Naive B cell (primary cell): ENCODE measurements around the gene EDIL3. TPM values are rescaled to one million over a fixed set of nuclear protein-coding genes. Genes with fewer than 3 reads are reported as not detected.
A peak's percentile ranks its signal among the peaks of the same experiment; 100 is the strongest.

Experiments used
- ATAC-seq, 2 donors: fragments of 150-1000 bp; cut with Tn5 transposase; 2 replicates each; pipeline ENCODE4 v1.10.0; 2021; ENCODE audit warnings: low read depth in 2 of 2, mild to moderate bottlenecking in 2 of 2, moderate library complexity in 2 of 2
- DNase-seq: peaks from one replicate; pipeline ENCODE4 v3.0.0; 2022
- H3K27ac Mint-ChIP-seq, 6 donors: one replicate each; pipeline ENCODE4 v1.8.0; 2020 to 2022; ENCODE audit warnings: mild to moderate bottlenecking in 6 of 6, mixed read lengths in 6 of 6, moderate library complexity in 5 of 6, inconsistent platforms in 2 of 6
- H3K27me3 Mint-ChIP-seq, 3 donors: one replicate each; pipeline ENCODE4 v1.8.0; 2021 to 2022; ENCODE audit warnings: mixed read lengths in 3 of 3, mild to moderate bottlenecking in 1 of 3
- H3K36me3 Mint-ChIP-seq, 2 donors: one replicate each; pipeline ENCODE4 v1.8.0; 2020 to 2022; ENCODE audit warnings: mixed read lengths in 2 of 2, inconsistent platforms in 1 of 2, mild to moderate bottlenecking in 1 of 2
- H3K4me1 Mint-ChIP-seq, 3 donors: one replicate each; pipeline ENCODE4 v1.8.0; 2020 to 2022; ENCODE audit warnings: mixed read lengths in 3 of 3, inconsistent platforms in 1 of 3, mild to moderate bottlenecking in 1 of 3, moderate library complexity in 1 of 3
- H3K4me3 Mint-ChIP-seq, 8 donors: one replicate each; pipeline ENCODE4 v1.8.0; 2020 to 2022; ENCODE audit warnings: mild to moderate bottlenecking in 8 of 8, mixed read lengths in 8 of 8, moderate library complexity in 8 of 8, inconsistent platforms in 2 of 8
- H3K9me3 Mint-ChIP-seq, 7 donors: one replicate each; pipeline ENCODE4 v1.8.0; 2020 to 2022; ENCODE audit warnings: mixed read lengths in 7 of 7, mild to moderate bottlenecking in 5 of 7, inconsistent platforms in 2 of 7, moderate library complexity in 1 of 7
- polyA plus RNA-seq, 6 donors: library from polyadenylated mRNA; unstranded; fragments of 300-500 nt; fragmentation: Illumina TruSeq; gene quantifications; one replicate each; pipeline ENCODE4 v1.2.3, GENCODE V29; 2021; ENCODE audit warnings: low read depth in 6 of 6

EDIL3 gene
- polyA plus RNA-seq, 6 donors from 2014 or later, result not detected

DNA sequence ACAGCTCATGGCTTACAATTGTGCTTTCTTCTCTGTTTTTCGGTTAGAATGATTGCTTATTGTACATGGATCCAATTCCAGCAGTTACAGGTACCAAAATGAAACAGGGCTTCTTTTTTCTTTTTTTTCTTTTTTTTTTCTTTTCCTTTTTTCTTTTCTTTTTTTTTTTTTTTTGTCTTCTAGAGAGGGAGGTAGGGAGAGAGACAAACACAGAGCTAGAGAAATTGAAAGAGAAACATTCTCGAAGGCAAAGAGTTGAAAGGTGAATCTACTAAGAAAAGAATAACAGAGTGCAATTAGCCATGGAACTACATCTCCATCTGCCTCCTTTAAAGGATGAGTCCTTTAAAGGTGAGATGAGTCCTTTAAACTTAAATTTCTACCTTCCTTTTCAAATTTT, 1.0 kb upstream of the EDIL3 start:
- Mint-ChIP-seq H3K4me3 (peak overlapping the region in 1 of 8 donors; percentile 22), H3K27ac (peak overlapping the region in 1 of 6 donors; percentile 17), H3K4me1 (peaks cover 6 to 19% (median 10%) of the 10 kb centered on the region in 3 donors), H3K36me3 (peaks cover 4 to 10% of the 10 kb centered on the region in 2 donors), H3K27me3 (peaks cover 32 to 52% (median 51%) of the 10 kb centered on the region in 3 donors), H3K9me3 (peaks cover 0 to 4% (median 0%) of the 10 kb centered on the region in 7 donors)
- ATAC-seq, result no peak
- no peak for DNase-seq

DNA sequence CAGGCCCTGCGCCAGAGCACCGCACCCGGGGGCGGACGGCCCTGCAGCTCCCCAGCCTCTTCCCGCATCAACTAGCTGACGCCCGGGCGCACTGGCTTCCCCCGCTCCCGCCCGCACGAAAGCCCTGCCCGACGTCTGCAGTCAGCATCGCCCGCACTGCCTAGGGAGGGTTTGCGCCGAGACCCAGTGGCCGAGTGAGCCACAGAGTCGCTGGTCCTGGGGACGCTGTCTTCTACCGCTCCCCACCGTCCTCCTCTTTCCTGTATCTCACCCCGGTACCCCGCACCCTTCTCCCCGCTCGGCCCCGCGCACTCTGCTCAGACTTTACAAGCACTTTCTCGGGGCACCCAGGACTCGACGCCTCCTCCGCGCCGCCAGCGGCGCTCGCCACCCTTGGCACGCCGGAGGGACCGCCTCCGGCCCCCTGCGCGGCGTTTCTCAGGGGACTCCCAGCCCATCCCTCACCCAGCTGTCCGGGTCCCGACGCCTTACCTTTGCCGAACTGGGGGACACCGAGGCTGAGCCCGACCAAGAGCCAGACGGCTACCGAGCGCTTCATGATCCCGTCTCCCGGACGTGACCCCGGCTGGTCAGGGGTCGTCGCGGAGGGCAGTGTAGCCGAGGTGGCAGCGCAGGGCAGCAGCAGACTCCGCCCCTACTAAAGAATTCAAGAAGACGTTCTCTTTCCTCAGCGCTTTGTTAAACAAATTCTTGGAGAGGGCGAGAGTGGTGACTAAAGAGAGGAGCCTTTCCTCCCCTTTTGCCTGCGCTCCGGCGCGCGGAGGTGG, 670 bp downstream of the EDIL3 start:
- no peak for DNase-seq
- no peak overlapping the region for H3K4me3 Mint-ChIP-seq
- H3K36me3 Mint-ChIP-seq, result peaks cover 4 to 10% of the 10 kb centered on the region in 2 donors
- no peak overlapping the region for H3K27ac Mint-ChIP-seq
- peaks cover 6 to 19% (median 10%) of the 10 kb centered on the region in 3 donors for H3K4me1 Mint-ChIP-seq
- peaks cover 0 to 4% (median 0%) of the 10 kb centered on the region in 7 donors for H3K9me3 Mint-ChIP-seq
- H3K27me3 Mint-ChIP-seq, result peaks cover 32 to 52% (median 51%) of the 10 kb centered on the region in 3 donors
- no peak for ATAC-seq

DNA sequence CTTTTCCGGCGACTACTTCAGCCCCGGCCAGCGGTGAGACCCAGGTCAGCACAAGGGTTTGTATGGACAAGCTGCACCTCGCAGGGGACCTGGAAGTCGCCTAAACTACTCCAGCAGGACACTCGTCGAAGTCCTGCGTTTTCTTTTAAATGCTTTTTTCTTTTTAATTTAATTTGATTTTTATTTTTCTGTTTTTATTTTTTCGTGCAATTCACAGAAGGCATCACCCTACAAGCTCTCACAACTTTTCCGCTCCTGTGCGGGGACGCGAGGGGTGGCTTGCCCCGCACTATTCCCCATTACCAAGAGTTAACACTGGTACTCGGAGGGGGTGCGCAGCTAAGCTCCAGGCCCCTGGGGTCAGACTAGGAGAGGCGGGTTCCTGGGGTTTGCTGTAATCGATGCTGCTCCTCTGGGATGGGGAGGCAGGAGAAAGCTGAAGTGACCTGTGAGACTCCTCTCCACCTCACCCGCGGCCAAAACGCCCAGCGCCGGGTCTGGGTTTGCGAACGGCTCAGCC, 1.3 kb downstream of the EDIL3 start:
- ATAC-seq (no peak), DNase-seq (no peak)
- Mint-ChIP-seq H3K27ac (no peak overlapping the region), H3K4me3 (no peak overlapping the region), H3K27me3 (peaks cover 32 to 52% (median 51%) of the 10 kb centered on the region in 3 donors), H3K36me3 (peaks cover 4 to 10% of the 10 kb centered on the region in 2 donors), H3K4me1 (peaks cover 6 to 19% (median 10%) of the 10 kb centered on the region in 3 donors), H3K9me3 (peaks cover 0 to 4% (median 0%) of the 10 kb centered on the region in 7 donors)

DNA sequence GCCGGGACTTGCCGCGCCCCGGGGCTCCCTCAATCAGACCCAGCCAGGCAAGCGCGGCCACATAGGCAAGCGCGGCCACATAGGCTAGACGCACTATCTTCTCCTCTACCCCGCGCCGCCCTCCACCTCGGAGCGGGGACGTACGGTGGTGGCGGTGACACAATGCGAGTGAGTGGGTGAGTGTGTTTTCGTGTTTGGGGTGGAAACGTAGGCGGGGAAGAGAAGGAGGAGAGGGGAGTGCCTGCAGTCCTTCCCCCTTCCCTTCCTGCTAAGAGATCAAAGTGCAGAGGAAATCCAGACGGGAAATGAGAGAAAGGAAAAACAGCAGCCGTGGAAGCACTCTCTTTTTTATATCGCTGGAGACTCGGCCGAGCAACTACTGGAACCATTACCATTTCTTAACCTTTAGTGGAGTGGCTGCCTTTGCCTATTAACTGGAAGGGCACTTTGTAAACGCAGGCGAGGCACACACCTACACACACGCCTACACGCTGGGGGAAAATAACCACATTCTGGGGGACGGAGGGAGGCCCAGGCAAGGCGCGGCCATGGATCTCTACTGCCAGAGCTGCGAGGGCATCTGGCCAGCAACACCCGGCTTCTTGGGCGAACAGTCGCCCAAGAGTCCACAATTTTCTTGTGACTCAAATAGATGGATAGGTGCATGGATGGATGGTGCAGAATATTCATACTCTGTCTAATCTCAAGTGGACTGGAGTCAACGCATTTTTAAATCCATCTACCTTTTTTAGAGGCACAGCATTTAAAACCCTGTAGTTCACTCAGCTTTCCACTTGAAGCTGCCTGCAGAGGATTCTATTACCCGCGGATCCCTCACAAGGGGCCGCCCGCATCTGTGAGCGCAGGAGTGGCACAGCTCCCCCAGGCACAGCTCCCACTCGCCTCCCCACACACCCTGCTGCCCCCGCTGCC, 2.1 kb downstream of the EDIL3 start:
- peaks cover 0 to 4% (median 0%) of the 10 kb centered on the region in 7 donors for H3K9me3 Mint-ChIP-seq
- H3K4me1 Mint-ChIP-seq, result peaks cover 6 to 19% (median 10%) of the 10 kb centered on the region in 3 donors
- no peak overlapping the region for H3K27ac Mint-ChIP-seq
- DNase-seq (no peak), ATAC-seq (no peak)
- H3K36me3 Mint-ChIP-seq, result peaks cover 4 to 10% of the 10 kb centered on the region in 2 donors
- peaks cover 32 to 52% (median 51%) of the 10 kb centered on the region in 3 donors for H3K27me3 Mint-ChIP-seq
- no peak overlapping the region for H3K4me3 Mint-ChIP-seq

DNA sequence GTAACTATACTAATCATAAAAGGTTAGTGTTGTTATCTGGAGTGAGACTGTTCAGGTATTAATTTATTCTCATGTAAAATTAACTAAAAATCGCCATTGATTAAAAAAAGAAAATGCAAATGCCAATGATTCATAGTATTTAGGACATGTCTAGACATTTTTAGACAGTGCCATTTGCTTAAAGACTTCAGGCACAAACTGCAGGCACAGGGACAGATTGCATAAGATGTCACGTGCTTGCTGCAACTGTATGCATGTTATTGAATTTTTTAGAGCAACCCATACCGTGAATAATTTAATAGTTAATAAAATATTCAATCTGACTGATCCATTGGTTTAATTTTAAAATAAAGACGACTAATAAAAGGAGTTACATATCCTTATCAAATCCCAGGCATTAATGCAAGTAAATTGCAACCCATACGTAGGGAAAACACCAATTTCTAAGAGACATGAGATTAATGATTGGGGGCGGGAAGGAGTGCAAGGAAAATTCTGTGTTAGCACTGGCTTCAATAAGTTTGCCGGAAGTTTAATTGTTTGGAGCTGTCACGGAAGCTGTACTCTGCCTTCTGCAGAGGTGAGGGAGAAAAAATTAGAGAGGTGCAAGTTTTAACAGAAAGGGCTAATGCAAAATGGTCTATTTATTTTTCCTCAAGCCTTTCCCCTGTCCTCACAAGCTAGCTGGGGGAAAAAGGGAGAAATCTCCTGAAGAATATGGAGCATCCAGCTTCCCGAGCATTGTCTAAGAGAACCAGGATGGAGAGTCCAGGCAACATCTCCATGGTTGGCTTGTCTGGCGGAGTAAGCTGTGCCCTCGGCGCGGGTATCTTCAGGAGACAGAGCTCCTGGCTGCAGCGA, 2.9 kb downstream of the EDIL3 start:
- Mint-ChIP-seq H3K27me3 (peaks cover 28 to 52% (median 47%) of the 10 kb centered on the region in 3 donors), H3K27ac (no peak overlapping the region), H3K36me3 (peaks cover 4 to 10% of the 10 kb centered on the region in 2 donors), H3K4me1 (peaks cover 6 to 19% (median 10%) of the 10 kb centered on the region in 3 donors), H3K9me3 (peaks cover 0 to 4% (median 0%) of the 10 kb centered on the region in 7 donors), H3K4me3 (no peak overlapping the region)
- DNase-seq, result no peak
- no peak for ATAC-seq

DNA sequence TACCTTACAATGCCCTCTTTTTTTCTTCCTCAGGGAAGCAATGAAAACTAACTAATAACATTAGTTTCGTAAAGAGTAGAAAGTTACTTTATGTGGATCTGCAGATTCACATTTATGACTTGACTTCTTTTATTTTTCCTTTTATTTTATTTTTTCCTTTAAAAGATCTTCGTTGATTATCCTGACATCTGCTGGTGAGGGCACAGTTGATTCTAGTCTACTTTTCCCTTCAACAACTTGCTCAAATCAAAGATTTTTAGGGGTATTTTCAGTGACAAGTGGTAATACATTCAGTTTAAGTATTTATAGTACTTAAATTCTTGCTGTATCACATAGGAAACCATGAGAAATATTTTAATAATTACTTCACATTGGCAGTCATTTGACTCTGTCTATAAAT, 4.9 kb downstream of the EDIL3 start:
- H3K4me3 Mint-ChIP-seq, result no peak overlapping the region

DNA sequence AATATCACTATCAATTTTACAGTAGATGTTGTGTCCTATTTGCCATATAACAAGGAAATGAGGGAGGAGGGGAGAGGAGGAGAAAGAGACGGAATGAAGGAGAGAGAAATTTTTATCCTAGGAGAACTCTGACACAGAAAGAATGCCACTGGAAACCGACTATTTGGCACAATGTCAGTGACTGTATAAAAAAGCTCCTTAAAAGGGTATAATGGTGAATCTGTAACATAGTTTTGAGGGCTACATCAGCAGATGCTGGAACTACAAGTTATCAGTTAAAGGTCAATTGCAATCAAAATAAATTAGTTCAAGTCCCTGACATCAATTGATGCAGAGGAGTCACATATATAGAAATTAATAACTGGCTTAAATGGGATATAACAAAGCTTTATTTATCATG, 5.7 kb downstream of the EDIL3 start:
- ATAC-seq (no peak), DNase-seq (no peak)
- Mint-ChIP-seq H3K9me3 (peaks cover 0 to 4% (median 0%) of the 10 kb centered on the region in 7 donors), H3K4me1 (peaks cover 0 to 9% (median 6%) of the 10 kb centered on the region in 3 donors), H3K4me3 (no peak overlapping the region), H3K27ac (no peak overlapping the region), H3K36me3 (no peaks in the 10 kb centered on the region), H3K27me3 (peaks cover 12 to 26% (median 23%) of the 10 kb centered on the region in 3 donors)

More for the DNA sequence above, 4.9 kb downstream of the EDIL3 start:
- Mint-ChIP-seq H3K36me3 (peaks cover 0 to 3% of the 10 kb centered on the region in 2 donors), H3K9me3 (peaks cover 0 to 4% (median 0%) of the 10 kb centered on the region in 7 donors), H3K4me1 (peaks cover 0 to 13% (median 6%) of the 10 kb centered on the region in 3 donors), H3K27me3 (peaks cover 12 to 34% (median 30%) of the 10 kb centered on the region in 3 donors), H3K27ac (no peak overlapping the region)
- ATAC-seq (no peak), DNase-seq (no peak)

DNA sequence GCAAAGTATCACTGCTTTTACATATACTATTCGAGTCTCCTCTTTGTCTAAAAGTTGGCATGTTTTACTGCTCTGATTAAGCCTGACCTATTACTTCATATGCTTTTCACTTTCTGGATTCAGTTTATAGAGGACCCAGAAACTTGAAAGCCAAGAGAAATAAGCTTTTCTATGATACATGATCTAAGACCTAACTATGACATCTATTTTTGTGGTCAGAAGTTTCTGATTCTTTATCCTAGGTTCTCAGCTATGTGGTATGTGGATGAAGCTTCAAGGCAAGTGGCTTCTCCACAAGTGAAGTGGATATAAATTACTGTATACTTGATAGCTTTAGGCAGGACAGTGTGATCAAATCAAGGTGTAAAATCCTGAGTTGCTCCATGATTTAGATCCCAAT, 6.3 kb downstream of the EDIL3 start:
- ATAC-seq, result no peak
- DNase-seq, result no peak
- Mint-ChIP-seq H3K4me1 (peaks cover 0 to 7% (median 6%) of the 10 kb centered on the region in 3 donors), H3K27ac (no peak overlapping the region), H3K9me3 (peaks cover 0 to 4% (median 0%) of the 10 kb centered on the region in 7 donors), H3K36me3 (no peaks in the 10 kb centered on the region), H3K27me3 (peaks cover 12 to 20% (median 18%) of the 10 kb centered on the region in 3 donors), H3K4me3 (no peak overlapping the region)

DNA sequence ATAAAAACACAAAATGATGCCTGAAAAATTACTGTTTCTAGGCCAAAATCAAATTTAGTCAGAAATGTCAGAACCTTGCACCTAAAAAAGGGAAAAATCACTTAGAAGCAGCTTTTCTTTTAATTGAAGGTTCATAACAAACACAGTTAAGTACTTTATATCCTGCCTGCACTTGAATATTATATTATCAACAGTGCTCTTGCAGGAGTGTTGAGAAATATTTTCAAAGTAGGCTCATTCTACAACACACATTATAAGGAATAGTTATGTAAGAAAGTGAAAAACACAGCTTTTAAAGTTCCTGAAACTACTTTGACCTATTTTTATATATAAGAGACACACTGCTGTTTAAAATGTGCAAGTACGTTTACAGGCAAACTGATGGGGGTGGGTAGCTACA, 8.3 kb downstream of the EDIL3 start:
- peaks cover 0 to 5% (median 0%) of the 10 kb centered on the region in 7 donors for H3K9me3 Mint-ChIP-seq
- no peaks in the 10 kb centered on the region for H3K4me1 Mint-ChIP-seq
- no peaks in the 10 kb centered on the region for H3K36me3 Mint-ChIP-seq
- no peak for DNase-seq
- no peak overlapping the region for H3K27ac Mint-ChIP-seq
- no peak overlapping the region for H3K4me3 Mint-ChIP-seq
- peaks cover 0 to 4% (median 0%) of the 10 kb centered on the region in 3 donors for H3K27me3 Mint-ChIP-seq
- ATAC-seq, result no peak

DNA sequence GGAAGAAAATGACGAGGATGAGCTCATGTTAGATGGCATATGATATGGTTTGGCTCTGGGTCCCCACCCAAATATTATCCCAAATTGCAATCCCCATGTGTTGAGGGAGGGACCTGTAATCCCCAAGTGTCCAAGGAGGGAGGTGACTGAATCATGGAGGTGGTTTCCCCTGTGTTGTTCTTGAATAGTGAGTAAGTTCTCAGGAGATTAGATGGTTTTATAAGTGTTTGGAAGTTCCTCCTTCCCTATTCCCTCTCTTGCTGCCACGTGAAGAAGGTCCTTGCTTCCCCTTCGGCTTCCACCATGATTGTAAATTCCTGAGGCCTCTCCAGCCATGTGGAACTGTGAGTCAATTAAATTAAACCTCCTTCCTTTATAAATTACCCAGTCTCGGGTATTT, 10.1 kb downstream of the EDIL3 start:
- no peaks in the 10 kb centered on the region for H3K36me3 Mint-ChIP-seq
- H3K9me3 Mint-ChIP-seq, result peaks cover 0 to 5% (median 0%) of the 10 kb centered on the region in 7 donors
- no peak overlapping the region for H3K4me3 Mint-ChIP-seq
- H3K27ac Mint-ChIP-seq, result no peak overlapping the region
- no peaks in the 10 kb centered on the region for H3K4me1 Mint-ChIP-seq
- ATAC-seq (no peak), DNase-seq (no peak)
- H3K27me3 Mint-ChIP-seq, result peaks cover 0 to 4% (median 0%) of the 10 kb centered on the region in 3 donors

DNA sequence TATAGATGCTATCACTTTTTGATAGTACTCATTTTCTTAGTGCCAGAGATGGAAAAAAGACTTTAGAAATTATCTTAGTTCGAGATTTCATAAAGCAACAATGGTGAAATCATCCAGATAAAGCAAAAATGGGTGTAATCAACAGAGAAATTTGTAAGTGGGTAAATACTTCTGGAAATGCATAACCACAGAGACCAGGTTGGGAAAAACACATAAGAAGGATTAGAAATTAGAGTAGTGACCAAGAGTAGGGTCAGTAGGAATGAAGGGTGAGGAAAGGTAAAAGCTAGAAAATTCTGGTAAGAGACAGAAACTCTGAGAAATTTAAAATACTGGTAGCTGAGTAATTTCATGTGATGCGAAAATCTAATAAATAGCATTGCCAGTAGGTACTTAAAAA, 11.2 kb downstream of the EDIL3 start:
- H3K36me3 Mint-ChIP-seq, result no peaks in the 10 kb centered on the region
- ATAC-seq (no peak), DNase-seq (no peak)
- peaks cover 0 to 5% (median 0%) of the 10 kb centered on the region in 7 donors for H3K9me3 Mint-ChIP-seq
- H3K27me3 Mint-ChIP-seq, result peaks cover 0 to 4% (median 0%) of the 10 kb centered on the region in 3 donors
- no peak overlapping the region for H3K27ac Mint-ChIP-seq
- H3K4me3 Mint-ChIP-seq, result no peak overlapping the region
- no peaks in the 10 kb centered on the region for H3K4me1 Mint-ChIP-seq

DNA sequence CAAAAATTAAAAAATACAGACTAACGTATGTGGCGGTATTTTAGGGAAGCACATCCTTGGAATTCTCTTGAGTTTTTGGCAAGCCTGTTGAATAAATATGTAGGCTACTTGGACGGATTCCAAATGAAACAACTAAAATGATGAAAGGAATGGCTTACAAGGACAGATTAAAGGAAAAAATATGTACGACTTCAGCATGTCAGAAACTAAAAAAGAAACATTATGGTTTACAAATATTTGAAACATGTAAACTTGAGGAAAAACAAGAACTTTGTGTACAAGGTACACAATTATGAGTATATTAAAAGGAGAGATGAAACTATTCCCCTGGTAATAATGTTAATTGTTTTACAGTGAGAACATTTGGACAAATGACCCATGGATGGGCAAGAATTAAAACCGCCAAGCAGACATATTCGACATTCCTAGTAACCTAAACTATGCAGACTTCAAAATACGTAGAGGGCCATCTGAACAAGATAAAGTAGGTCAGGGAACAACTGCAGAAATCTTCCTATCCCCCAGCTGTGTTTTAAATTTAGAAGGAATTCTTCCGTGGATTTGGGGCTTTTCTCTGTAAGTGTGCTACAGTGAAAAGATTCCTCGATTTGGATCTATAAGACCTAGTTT, 12.5 kb downstream of the EDIL3 start:
- Mint-ChIP-seq H3K36me3 (no peaks in the 10 kb centered on the region), H3K4me3 (no peak overlapping the region)

More for the DNA sequence above, 12.5 kb downstream of the EDIL3 start:
- H3K9me3 Mint-ChIP-seq, result peaks cover 0 to 5% (median 0%) of the 10 kb centered on the region in 7 donors
- no peak for ATAC-seq
- no peak overlapping the region for H3K27ac Mint-ChIP-seq
- no peaks in the 10 kb centered on the region for H3K4me1 Mint-ChIP-seq
- peaks cover 0 to 4% (median 0%) of the 10 kb centered on the region in 3 donors for H3K27me3 Mint-ChIP-seq
- no peak for DNase-seq
